ENCODE data around the gene KCNIP1.

DNA sequence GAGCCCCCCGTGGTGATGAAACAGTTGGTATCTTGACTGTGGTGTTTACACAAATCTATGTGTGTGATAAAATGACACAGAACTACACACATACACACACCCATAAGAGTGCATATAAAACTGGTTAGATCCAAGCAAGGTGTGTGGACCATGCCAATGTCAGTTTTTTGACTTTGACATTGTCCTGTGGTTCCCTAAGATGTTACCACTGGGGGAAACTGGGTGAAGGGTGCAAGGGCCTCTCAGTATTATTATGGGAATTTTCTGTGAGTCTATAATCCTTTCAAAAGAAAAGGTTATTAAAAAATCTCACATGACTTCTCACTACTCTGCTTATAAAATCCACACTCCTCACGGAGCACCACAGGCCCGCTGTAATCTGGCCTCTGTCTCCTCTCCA lies 13.4 kb upstream of the KCNIP1 start:
- TF ChIP-seq, protein P1, sequence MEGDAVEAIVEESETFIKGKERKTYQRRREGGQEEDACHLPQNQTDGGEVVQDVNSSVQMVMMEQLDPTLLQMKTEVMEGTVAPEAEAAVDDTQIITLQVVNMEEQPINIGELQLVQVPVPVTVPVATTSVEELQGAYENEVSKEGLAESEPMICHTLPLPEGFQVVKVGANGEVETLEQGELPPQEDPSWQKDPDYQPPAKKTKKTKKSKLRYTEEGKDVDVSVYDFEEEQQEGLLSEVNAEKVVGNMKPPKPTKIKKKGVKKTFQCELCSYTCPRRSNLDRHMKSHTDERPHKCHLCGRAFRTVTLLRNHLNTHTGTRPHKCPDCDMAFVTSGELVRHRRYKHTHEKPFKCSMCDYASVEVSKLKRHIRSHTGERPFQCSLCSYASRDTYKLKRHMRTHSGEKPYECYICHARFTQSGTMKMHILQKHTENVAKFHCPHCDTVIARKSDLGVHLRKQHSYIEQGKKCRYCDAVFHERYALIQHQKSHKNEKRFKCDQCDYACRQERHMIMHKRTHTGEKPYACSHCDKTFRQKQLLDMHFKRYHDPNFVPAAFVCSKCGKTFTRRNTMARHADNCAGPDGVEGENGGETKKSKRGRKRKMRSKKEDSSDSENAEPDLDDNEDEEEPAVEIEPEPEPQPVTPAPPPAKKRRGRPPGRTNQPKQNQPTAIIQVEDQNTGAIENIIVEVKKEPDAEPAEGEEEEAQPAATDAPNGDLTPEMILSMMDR (IDR thresholded peaks at IDR 0.05): no peak
- TF ChIP-seq POLR2A (IDR thresholded peaks at IDR 0.05; ENCODE audit: low read length) (no peak), RFX5 (IDR thresholded peaks at IDR 0.05) (no peak), NR3C1 (IDR thresholded peaks at IDR 0.05) (no peak), MAFK (IDR thresholded peaks at IDR 0.05; ENCODE audit: partially characterized antibody) (no peak), SMC3 (IDR thresholded peaks at IDR 0.05) (no peak), CEBPB (IDR thresholded peaks at IDR 0.05) (no peak), ZSCAN20 (CRISPR knock-in tag; IDR thresholded peaks at IDR 0.05) (no peak)
- TF ChIP-seq, protein P2, sequence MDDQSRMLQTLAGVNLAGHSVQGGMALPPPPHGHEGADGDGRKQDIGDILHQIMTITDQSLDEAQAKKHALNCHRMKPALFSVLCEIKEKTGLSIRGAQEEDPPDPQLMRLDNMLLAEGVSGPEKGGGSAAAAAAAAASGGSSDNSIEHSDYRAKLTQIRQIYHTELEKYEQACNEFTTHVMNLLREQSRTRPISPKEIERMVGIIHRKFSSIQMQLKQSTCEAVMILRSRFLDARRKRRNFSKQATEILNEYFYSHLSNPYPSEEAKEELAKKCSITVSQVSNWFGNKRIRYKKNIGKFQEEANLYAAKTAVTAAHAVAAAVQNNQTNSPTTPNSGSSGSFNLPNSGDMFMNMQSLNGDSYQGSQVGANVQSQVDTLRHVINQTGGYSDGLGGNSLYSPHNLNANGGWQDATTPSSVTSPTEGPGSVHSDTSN (IDR thresholded peaks at IDR 0.05): no peak
- TF ChIP-seq, protein P3, sequence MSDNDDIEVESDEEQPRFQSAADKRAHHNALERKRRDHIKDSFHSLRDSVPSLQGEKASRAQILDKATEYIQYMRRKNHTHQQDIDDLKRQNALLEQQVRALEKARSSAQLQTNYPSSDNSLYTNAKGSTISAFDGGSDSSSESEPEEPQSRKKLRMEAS (IDR thresholded peaks at IDR 0.05): no peak
